ENCODE results near the gene PRKN.

Gene PRKN

DNA sequence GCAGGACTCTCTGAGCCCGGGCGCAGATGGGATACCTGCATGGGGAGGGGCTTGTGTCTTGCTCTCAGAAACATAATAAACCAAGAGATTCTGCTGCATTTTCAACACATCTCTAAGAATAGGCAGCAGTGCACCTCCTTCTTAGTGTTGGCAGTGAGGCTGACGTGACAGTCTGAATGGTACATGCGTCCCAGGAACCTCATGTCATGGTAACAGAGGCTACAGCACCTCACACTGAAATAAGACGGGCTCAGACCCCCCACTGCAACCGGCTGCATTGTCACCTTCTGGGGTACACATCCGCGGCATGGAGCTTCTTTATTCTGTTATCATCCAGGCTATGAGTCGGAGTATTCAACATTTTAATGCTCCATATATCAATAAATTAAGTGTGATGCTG, 1056.4 kb downstream of the PRKN start:
- no peak overlapping the region for H3K9ac ChIP-seq (ENCODE audit: low read depth in 1 of 2, low read length in 2 of 2)
- H3K9me3 ChIP-seq (ENCODE audit: control insufficient read depth in 1 of 2, low read length in 2 of 2), result no peaks in the 10 kb centered on the region
- no peaks in the 10 kb centered on the region for H3K27me3 ChIP-seq (ENCODE audit: control insufficient read depth in 1 of 2, insufficient read depth in 2 of 2, low read length in 2 of 2)
- no peak overlapping the region for H3K4me3 ChIP-seq (ENCODE audit: low read depth in 1 of 2, low read length in 2 of 2)
- H3K36me3 ChIP-seq (ENCODE audit: control insufficient read depth in 1 of 2, insufficient read depth in 2 of 2, low read length in 2 of 2), result no peaks in the 10 kb centered on the region
- H3K4me1 ChIP-seq (ENCODE audit: control insufficient read depth in 1 of 2, insufficient read depth in 2 of 2, low read length in 2 of 2), result no peaks in the 10 kb centered on the region
- no peak overlapping the region for H3K27ac ChIP-seq (ENCODE audit: low read depth, low read length)

- Histone ChIP-seq H3K27ac (ENCODE audit: low read depth, low read length) (no peak overlapping the region), H3K36me3 (ENCODE audit: control insufficient read depth in 1 of 2, insufficient read depth in 2 of 2, low read length in 2 of 2) (no peaks in the 10 kb centered on the region), H3K9me3 (ENCODE audit: control insufficient read depth in 1 of 2, low read length in 2 of 2) (no peaks in the 10 kb centered on the region), H3K4me1 (ENCODE audit: control insufficient read depth in 1 of 2, insufficient read depth in 2 of 2, low read length in 2 of 2) (no peaks in the 10 kb centered on the region), H3K9ac (ENCODE audit: low read depth in 1 of 2, low read length in 2 of 2) (no peak overlapping the region), H3K27me3 (ENCODE audit: control insufficient read depth in 1 of 2, insufficient read depth in 2 of 2, low read length in 2 of 2) (no peaks in the 10 kb centered on the region), H3K4me3 (ENCODE audit: low read depth in 1 of 2, low read length in 2 of 2) (no peak overlapping the region)
These were observed 1058.9 kb downstream of the PRKN start for GRCh38 chr6:161668665-161669064.

GRCh38 chr6:161667957-161668356, 1059.6 kb downstream of the PRKN start:
- Histone ChIP-seq H3K27ac (ENCODE audit: low read depth, low read length) (no peak overlapping the region), H3K4me3 (ENCODE audit: low read depth in 1 of 2, low read length in 2 of 2) (no peak overlapping the region), H3K27me3 (ENCODE audit: control insufficient read depth in 1 of 2, insufficient read depth in 2 of 2, low read length in 2 of 2) (no peaks in the 10 kb centered on the region), H3K9me3 (ENCODE audit: control insufficient read depth in 1 of 2, low read length in 2 of 2) (no peaks in the 10 kb centered on the region), H3K36me3 (ENCODE audit: control insufficient read depth in 1 of 2, insufficient read depth in 2 of 2, low read length in 2 of 2) (no peaks in the 10 kb centered on the region), H3K4me1 (ENCODE audit: control insufficient read depth in 1 of 2, insufficient read depth in 2 of 2, low read length in 2 of 2) (no peaks in the 10 kb centered on the region), H3K9ac (ENCODE audit: low read depth in 1 of 2, low read length in 2 of 2) (no peak overlapping the region)

GRCh38 chr6:161663682-161664081, 1063.9 kb downstream of the PRKN start:
- Histone ChIP-seq H3K4me3 (ENCODE audit: low read depth in 1 of 2, low read length in 2 of 2) (no peak overlapping the region), H3K9me3 (ENCODE audit: control insufficient read depth in 1 of 2, low read length in 2 of 2) (no peaks in the 10 kb centered on the region), H3K27ac (ENCODE audit: low read depth, low read length) (no peak overlapping the region), H3K4me1 (ENCODE audit: control insufficient read depth in 1 of 2, insufficient read depth in 2 of 2, low read length in 2 of 2) (no peaks in the 10 kb centered on the region), H3K36me3 (ENCODE audit: control insufficient read depth in 1 of 2, insufficient read depth in 2 of 2, low read length in 2 of 2) (no peaks in the 10 kb centered on the region), H3K9ac (ENCODE audit: low read depth in 1 of 2, low read length in 2 of 2) (no peak overlapping the region), H3K27me3 (ENCODE audit: control insufficient read depth in 1 of 2, insufficient read depth in 2 of 2, low read length in 2 of 2) (no peaks in the 10 kb centered on the region)

DNA sequence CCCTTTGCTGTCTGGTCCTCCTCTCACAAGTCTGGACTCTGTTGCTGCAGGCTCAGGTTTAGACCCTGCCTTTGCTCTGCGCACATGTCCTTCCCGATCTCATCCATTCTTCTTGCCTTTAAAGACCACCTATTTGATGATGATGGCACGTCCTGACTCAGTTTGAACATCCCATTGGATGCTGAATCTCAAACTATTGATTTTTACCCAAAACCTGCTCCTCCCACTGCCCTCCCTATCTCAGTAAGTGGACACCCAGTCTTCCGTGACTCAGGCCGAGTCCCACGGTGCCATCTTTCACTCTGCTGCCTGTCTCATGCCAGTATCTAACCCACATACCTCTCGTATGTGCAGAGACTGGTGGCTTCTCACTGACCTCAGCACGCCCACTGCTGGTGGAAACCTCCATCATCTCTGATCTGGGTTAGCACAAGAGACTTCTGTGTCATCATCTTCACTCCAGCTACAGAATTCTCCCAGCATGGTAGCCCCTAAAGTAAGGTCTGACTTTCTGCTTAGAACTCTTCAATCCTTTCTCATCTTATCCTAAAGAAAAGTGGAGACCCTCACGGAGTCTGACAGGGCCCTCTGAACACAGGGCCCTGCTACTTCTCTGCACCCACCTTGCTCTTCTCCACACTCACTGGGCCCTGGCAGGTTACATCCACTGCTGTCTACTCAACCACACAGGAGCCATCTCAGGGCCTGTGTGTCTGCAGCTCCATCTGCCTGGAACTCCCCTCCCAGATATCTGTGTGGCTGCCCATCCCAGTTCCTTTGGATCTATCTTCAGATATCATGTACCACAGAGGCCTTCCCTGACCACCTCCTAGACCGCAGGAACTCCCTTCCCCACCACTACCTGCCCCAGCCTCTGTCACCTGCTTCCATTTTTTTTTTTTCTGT, 1066.6 kb downstream of the PRKN start:
- Histone ChIP-seq H3K9ac (ENCODE audit: low read depth in 1 of 2, low read length in 2 of 2) (no peak overlapping the region), H3K27me3 (ENCODE audit: control insufficient read depth in 1 of 2, insufficient read depth in 2 of 2, low read length in 2 of 2) (no peaks in the 10 kb centered on the region), H3K4me1 (ENCODE audit: control insufficient read depth in 1 of 2, insufficient read depth in 2 of 2, low read length in 2 of 2) (no peaks in the 10 kb centered on the region)

DNA sequence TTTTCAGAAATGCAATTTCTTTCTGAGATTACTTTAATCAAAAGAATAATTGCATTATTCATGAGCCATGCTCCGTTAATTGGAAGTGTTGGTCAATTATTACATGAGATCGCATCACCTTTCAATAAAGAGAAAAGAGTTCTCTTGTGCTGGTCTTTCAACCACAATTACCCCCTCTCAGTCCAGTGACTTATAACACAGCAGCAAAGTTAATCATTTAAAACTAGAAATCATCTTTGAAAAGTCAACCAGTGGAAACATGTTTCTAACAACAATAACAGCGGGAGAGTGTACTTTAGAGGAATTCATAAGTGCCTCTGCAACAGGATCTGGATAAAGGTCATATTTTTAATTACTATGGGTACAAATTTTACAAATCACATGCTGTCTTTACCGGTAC, 1069.4 kb downstream of the PRKN start:
- no peak overlapping the region for H3K27ac ChIP-seq (ENCODE audit: low read depth, low read length)
- H3K4me1 ChIP-seq (ENCODE audit: control insufficient read depth in 1 of 2, insufficient read depth in 2 of 2, low read length in 2 of 2), result no peaks in the 10 kb centered on the region
- no peak overlapping the region for H3K9ac ChIP-seq (ENCODE audit: low read depth in 1 of 2, low read length in 2 of 2)
- no peaks in the 10 kb centered on the region for H3K36me3 ChIP-seq (ENCODE audit: control insufficient read depth in 1 of 2, insufficient read depth in 2 of 2, low read length in 2 of 2)
- no peak overlapping the region for H3K4me3 ChIP-seq (ENCODE audit: low read depth in 1 of 2, low read length in 2 of 2)
- no peaks in the 10 kb centered on the region for H3K9me3 ChIP-seq (ENCODE audit: control insufficient read depth in 1 of 2, low read length in 2 of 2)
- H3K27me3 ChIP-seq (ENCODE audit: control insufficient read depth in 1 of 2, insufficient read depth in 2 of 2, low read length in 2 of 2), result no peaks in the 10 kb centered on the region

More for the DNA sequence above, 1066.6 kb downstream of the PRKN start:
- Histone ChIP-seq H3K4me3 (ENCODE audit: low read depth in 1 of 2, low read length in 2 of 2) (no peak overlapping the region), H3K9me3 (ENCODE audit: control insufficient read depth in 1 of 2, low read length in 2 of 2) (no peaks in the 10 kb centered on the region), H3K27ac (ENCODE audit: low read depth, low read length) (no peak overlapping the region), H3K36me3 (ENCODE audit: control insufficient read depth in 1 of 2, insufficient read depth in 2 of 2, low read length in 2 of 2) (no peaks in the 10 kb centered on the region)

DNA sequence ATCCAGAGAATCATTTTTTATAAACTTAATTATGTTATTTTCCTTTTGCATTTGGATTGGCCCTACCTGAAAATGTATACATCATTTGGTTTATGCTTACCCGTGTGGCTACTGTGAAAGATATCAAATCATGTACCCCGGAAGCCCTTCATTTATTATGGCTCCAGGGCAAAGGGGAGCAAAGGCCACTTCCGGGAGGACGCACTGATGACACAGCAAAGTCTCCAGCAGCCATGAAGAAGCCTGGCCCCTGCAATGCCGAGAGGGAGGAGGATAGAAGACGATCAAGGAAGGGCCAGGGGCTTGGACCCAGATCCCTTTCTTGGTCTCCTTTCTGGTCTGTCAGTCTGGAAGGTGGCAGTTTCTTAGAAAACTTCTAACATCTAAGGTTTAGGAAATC, 1073.4 kb downstream of the PRKN start:
- Histone ChIP-seq H3K27ac (ENCODE audit: low read depth, low read length) (no peak overlapping the region), H3K4me3 (ENCODE audit: low read depth in 1 of 2, low read length in 2 of 2) (no peak overlapping the region), H3K36me3 (ENCODE audit: control insufficient read depth in 1 of 2, insufficient read depth in 2 of 2, low read length in 2 of 2) (no peaks in the 10 kb centered on the region), H3K9ac (ENCODE audit: low read depth in 1 of 2, low read length in 2 of 2) (no peak overlapping the region), H3K27me3 (ENCODE audit: control insufficient read depth in 1 of 2, insufficient read depth in 2 of 2, low read length in 2 of 2) (no peaks in the 10 kb centered on the region), H3K9me3 (ENCODE audit: control insufficient read depth in 1 of 2, low read length in 2 of 2) (peaks cover 0 to 5% of the 10 kb centered on the region in 2 donors), H3K4me1 (ENCODE audit: control insufficient read depth in 1 of 2, insufficient read depth in 2 of 2, low read length in 2 of 2) (no peaks in the 10 kb centered on the region)

GRCh38 chr6:161651949-161652348, 1075.6 kb downstream of the PRKN start:
- Histone ChIP-seq H3K4me1 (ENCODE audit: control insufficient read depth in 1 of 2, insufficient read depth in 2 of 2, low read length in 2 of 2) (no peaks in the 10 kb centered on the region), H3K4me3 (ENCODE audit: low read depth in 1 of 2, low read length in 2 of 2) (no peak overlapping the region), H3K9me3 (ENCODE audit: control insufficient read depth in 1 of 2, low read length in 2 of 2) (peaks cover 0 to 5% of the 10 kb centered on the region in 2 donors), H3K9ac (ENCODE audit: low read depth in 1 of 2, low read length in 2 of 2) (no peak overlapping the region), H3K36me3 (ENCODE audit: control insufficient read depth in 1 of 2, insufficient read depth in 2 of 2, low read length in 2 of 2) (no peaks in the 10 kb centered on the region), H3K27ac (ENCODE audit: low read depth, low read length) (no peak overlapping the region), H3K27me3 (ENCODE audit: control insufficient read depth in 1 of 2, insufficient read depth in 2 of 2, low read length in 2 of 2) (no peaks in the 10 kb centered on the region)

- H3K9ac ChIP-seq (ENCODE audit: low read depth in 1 of 2, low read length in 2 of 2), result no peak overlapping the region
- no peak overlapping the region for H3K27ac ChIP-seq (ENCODE audit: low read depth, low read length)
- no peaks in the 10 kb centered on the region for H3K27me3 ChIP-seq (ENCODE audit: control insufficient read depth in 1 of 2, insufficient read depth in 2 of 2, low read length in 2 of 2)
- H3K4me3 ChIP-seq (ENCODE audit: low read depth in 1 of 2, low read length in 2 of 2), result no peak overlapping the region
- peaks cover 0 to 5% of the 10 kb centered on the region in 2 donors for H3K9me3 ChIP-seq (ENCODE audit: control insufficient read depth in 1 of 2, low read length in 2 of 2)
- no peaks in the 10 kb centered on the region for H3K36me3 ChIP-seq (ENCODE audit: control insufficient read depth in 1 of 2, insufficient read depth in 2 of 2, low read length in 2 of 2)
- H3K4me1 ChIP-seq (ENCODE audit: control insufficient read depth in 1 of 2, insufficient read depth in 2 of 2, low read length in 2 of 2), result no peaks in the 10 kb centered on the region
These were observed 1077.7 kb downstream of the PRKN start for GRCh38 chr6:161649841-161650240.

DNA sequence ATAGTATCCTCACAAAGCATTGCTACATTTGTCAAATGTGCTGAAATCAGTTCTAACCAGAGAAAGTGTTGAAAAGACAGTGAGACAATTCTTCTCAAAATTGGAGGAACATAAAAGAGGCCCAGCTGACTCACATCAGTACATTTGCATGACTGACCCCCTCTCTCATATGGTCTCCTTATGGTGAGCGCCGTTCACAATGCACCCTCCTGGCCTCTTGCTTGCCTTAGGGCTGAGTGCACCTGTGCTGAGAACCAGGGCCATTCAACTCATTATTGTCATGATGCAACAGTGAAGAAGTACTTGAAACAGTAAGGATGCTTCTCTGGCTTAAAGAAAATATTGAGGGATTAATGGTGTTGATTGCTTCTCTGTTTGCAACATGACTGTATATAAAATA, 1078.5 kb downstream of the PRKN start:
- Histone ChIP-seq H3K36me3 (ENCODE audit: control insufficient read depth in 1 of 2, insufficient read depth in 2 of 2, low read length in 2 of 2) (no peaks in the 10 kb centered on the region), H3K9me3 (ENCODE audit: control insufficient read depth in 1 of 2, low read length in 2 of 2) (peaks cover 0 to 5% of the 10 kb centered on the region in 2 donors), H3K4me1 (ENCODE audit: control insufficient read depth in 1 of 2, insufficient read depth in 2 of 2, low read length in 2 of 2) (no peaks in the 10 kb centered on the region)

More for the DNA sequence above, 1078.5 kb downstream of the PRKN start:
- no peak overlapping the region for H3K27ac ChIP-seq (ENCODE audit: low read depth, low read length)
- H3K27me3 ChIP-seq (ENCODE audit: control insufficient read depth in 1 of 2, insufficient read depth in 2 of 2, low read length in 2 of 2), result no peaks in the 10 kb centered on the region
- no peak overlapping the region for H3K9ac ChIP-seq (ENCODE audit: low read depth in 1 of 2, low read length in 2 of 2)
- no peak overlapping the region for H3K4me3 ChIP-seq (ENCODE audit: low read depth in 1 of 2, low read length in 2 of 2)
